NCI-H1436 (cell line): Measurements from ENCODE around the gene NF1.
A peak's percentile ranks its signal among the peaks of the same experiment; 100 is the strongest.

Experiments
- DNase-seq: peaks from one replicate; lab custom pipeline; 2025; lab: John Stamatoyannopoulos, UW

NF1 gene

DNA sequence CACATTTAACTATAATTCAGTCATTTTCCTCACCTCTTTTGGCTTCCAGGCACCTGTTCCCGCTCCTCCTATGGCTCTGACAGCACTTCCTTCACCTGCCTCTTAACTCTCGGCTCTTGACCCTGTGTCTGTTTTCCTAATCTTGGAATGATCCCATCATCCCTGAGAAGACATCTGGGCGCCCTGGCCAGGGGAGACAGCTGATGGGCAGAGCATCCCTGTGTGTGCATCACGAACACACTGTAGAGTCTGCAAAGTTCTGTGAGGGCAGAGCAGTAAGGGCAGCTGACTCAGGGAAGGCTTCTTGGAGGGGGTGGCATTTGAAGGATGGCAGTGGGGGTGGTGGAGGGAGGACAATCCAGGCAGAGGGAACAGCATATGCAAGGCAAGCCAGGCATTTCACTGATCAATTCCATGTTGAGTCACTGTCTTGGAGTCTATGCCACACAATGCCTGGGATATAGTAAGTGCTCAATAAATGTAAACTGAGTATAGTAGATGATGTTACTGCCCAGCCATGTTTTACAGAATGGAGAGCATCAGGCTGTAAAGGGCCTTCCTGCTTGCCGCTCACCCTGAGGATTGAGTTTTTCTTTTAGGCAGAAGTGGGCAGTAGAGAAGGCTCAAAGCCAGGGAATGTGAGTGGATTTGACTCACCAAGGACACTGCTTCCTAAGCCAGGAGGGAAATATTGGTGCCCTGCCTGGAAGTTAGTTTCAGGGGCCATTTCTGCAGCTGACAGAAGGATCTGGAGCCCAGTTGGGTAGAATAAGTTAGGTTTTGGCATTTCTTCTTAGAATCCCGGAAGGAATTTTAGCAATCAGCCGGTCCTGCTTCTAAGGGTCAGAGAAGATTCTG, 290.9 kb downstream of the NF1 start:
- no peak for DNase-seq

DNA sequence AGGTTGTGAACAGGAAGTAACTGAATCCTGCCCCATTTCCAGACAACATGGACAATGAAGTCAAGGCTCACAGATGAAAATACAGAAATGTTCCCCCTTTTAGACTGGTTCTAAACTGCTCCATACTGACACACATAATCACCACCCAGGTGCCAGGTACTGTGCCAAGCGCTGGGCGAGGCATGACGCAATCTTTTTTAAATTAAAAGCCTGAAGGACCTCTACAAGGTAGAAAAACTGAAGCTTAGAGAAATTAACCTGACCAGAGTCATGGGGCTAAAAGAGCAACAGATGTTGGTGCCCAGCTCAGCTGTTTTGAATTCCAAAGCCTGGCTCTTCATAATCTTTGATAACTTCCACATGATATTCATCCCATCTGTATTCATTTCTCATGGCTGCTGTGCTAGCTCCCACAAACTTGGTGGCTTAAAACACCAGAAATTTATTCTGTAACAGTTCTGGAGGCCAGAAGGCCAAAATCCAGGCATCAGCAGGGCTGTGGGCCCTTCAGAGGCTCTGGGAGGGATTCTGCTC, 291.8 kb downstream of the NF1 start:
- no peak for DNase-seq

- no peak for DNase-seq
Observed at GRCh38 chr17:31387438-31387837, 292.7 kb downstream of the NF1 start.

DNA sequence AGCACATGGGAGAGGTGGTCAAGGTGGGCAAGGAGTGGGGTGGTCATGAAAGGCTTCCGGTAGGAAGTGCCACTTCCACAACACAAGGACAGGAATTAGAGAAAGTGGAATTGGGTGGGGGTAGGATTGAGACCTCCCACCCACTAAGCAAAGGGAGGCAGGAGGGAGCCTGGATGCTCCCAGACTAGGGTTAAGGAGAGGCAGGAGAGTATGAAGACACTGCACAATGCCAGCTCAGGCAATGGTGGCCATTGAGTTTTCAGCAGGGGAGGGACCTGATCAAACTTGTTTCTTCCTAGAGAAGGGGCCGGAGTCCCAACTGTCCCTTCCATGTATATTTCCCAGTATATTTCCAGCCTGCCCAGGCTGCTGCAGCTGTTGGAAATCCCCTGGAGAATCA, 293.6 kb downstream of the NF1 start:
- no peak for DNase-seq

DNA sequence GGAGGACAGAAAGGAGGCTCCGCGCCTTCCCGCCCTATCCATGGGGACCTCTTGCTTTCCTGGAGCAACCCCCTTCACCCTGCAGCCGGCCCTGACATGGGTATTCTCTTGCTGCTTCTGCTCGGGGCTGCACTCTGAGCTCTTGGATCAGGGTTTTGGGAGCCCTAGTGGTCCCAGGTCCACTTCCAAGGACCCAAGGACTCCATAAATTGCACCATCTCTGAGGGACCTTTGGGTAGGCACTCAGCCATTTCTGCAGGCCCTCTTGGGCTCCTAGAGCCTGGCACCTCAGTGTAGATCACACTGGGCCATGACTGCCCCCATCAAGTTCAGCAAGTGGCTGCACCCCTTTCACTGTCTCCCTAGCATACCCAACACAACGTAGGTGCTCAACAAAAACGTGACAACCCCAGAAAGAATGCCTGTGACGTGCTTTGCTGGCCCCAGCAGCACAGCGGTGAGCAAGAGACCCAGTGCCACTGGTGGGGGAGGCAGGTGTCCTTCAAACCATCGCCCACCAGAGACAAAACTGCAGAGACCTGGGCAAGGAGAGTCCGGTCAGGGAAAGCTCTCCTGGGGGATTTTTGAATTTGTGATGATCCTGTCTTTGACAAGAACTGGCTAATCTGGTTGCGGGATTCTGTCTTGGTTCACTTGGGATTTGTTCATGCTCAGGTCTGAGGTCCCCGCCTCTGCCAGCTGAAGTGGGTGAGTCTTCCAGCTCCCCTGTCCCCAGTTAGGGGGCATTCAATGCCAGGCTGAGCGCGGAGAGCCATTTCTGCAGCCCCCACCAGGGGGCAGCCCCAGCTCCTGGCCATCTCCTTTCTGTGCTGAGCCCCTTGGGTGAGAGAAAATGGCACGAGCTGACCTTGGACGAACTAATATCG, 294.2 kb downstream of the NF1 start:
- DNase-seq, result peak; percentile 44

- DNase-seq, result no peak
Observed at GRCh38 chr17:31389657-31390381, 295.0 kb downstream of the NF1 start.

- no peak for DNase-seq
Observed at GRCh38 chr17:31390426-31390747, 295.6 kb downstream of the NF1 start.

DNA sequence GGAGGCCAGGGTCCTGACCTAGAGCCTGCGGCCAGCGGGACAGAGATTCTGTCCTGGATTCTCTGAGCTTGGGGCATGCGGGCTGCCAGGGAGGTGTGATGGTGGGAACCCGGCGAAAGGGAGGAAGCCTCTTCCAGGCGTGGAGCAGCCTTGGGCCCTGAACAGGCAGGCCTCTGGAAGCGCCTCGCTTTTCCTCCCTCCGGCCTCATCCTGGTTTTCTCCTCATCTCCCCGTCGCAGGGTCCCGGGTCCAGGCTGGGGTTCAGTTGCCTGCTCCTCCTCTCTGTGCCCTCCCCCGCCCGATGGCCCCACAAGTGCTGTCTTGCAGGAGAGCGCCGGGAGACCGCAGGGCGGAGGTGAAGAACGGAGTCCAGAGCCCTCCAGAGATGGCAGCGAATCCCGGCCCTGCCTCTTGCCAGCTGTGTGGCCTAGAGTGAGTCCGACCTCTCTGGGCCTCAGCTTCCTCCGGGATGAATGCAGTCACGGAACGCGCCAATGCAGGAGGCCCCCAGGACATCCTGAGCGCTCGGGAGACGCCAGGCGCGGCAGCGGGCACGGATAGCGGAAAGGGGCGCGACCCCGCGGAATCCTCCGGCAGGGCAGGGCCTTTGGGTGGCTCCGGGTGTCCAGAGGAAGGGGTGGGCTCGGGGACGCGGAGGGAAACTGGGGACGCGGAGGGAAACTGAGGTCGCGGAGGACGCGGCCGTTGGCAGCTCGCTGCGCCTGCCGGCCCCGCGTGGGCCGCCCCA, 296.1 kb downstream of the NF1 start:
- peak; percentile 8 for DNase-seq

GRCh38 chr17:31391496-31391949, 296.7 kb downstream of the NF1 start, which contains the start of gene RAB11FIP4:
Gene RAB11FIP4, plus strand, starts transcription at chr17:31391675. Its CDS starts 178 bp downstream, at chr17:31391853.
- peak; percentile 59 for DNase-seq

GRCh38 chr17:31392002-31392855, 297.5 kb downstream of the NF1 start:
- no peak for DNase-seq

DNA sequence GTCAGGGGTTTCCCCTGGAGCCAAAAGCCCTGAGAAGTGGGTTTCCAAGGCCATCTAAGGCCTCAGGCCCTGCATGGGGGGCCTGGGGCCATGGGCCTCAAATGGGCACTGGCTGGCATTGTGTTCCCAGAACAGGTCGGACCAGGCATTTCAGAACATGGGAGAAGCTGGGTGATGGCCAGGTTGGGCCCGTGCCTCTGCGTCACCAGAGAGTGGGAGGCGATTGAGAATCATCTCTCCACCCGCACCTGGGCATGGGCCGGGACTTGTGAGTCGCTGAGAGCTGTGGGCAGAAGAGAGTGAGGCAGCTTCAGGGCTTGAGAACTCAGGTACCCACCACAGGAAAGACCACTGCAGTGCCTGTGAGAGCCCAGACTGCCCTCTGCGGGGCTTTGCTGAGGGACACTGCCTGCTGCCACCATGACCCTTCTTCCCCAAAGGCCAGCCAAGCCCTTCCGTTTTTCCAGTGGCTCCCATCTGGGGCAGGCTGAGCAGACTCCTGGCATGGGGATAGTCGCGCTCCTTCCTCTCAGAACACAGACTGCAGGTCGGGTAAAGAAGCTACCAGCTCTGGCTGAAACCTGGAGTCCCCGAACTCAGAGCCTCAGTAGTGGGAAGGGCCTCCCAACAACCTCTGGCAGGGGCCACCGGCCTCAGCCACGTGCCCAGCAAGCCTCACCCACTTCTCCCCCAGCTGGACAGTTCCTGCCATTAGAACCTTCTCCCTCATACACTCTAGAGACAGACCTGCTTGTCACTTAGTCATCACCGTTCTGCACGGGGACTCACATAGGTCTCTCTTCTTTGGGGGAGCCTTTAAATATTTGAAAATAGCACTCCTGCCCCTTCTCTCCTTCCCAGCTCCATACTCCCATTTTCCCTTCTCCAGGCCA, 298.3 kb downstream of the NF1 start:
- DNase-seq, result no peak

DNA sequence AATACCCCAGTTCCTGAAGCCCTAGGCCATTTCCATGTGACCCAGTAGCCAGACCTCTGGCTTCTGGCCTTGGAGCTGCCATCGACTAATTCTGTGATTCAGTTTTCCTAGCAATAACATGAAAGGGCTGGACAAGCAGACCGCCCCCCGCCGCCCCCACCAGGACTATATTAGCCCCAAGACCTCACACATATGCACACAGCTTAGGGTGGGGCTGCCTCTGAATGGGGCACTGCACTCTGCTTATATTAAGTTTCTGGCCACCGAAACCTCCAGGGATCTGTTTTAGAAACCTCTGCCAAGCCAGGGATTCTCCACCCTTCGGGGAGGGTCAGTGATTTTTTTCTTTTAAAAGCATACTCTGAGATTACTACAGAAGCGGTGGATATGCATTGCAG, 299.0 kb downstream of the NF1 start:
- no peak for DNase-seq

- no peak for DNase-seq
Observed at GRCh38 chr17:31394544-31394943, 299.8 kb downstream of the NF1 start.

DNA sequence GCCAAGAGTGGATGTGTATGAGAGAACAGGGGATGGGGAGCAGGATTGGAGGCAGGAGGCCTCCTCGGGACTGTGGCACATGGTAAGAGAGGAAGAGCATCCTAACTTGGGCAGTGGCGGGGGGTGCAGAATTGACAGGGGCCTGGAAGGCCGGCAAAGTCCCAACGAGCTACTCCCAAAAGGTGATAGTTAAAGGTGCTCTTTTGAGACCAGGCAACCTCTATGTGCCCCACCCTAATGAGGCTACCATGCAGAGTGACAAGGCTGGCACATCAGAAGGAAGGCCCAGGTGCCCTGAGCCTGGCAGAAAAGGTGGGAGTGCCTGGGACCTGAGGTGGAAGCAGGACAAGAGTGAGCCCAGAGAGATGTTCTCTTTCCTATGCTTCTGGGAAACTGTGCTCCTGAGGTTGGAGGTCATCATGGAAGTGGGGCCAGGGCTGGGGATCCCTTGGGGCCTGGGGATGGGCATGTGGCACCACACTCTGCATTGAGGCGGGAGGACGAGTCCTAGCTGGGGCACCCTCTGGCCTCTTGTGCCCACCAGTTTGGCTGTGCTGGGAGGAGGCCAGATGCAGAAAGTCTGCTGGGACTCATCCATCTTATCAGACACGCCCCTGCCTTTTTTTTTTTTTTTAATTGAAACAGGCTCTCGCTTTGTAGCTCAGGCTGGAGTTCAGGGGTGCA, 302.6 kb downstream of the NF1 start:
- no peak for DNase-seq

GRCh38 chr17:31398381-31399311, 303.9 kb downstream of the NF1 start:
- DNase-seq, result no peak

DNA sequence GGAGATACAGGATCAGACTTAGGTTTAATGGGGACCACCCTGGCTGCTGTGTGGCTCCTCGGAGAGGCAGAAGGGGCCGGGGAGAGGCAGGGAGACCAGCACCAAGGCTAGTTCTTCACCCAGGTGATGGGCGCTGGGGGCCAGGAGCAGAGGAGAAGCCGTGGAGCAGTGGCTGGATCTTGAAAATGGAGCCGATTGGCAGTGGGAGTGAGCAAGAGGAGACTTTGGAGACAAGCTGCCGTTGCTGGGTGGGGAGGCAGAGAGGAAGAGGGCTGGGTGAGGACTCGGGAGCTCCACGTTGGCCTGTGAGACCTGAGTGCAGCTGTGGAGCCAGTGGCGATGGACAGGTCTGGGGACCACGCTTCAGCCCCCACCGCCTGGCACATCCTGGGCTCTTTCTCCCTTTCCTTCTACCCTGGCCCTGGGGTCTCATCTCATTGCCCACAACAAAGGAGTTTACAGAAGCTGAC, 305.7 kb downstream of the NF1 start:
- no peak for DNase-seq

GRCh38 chr17:31401456-31402254, 306.9 kb downstream of the NF1 start:
- no peak for DNase-seq
